Type B pancreatic cell (in vitro differentiated cells): ENCODE data around the gene SRRM5. TPM values are rescaled to one million over a fixed set of nuclear protein-coding genes. Genes with fewer than 3 reads are reported as not detected.
A peak's percentile ranks its signal among the peaks of the same experiment; 100 is the strongest.
"Not testable (repeated sequence)": the region's sequence is repeated elsewhere in the genome, so short reads cannot be mapped to it uniquely, and the experiment has no call there.

ENCODE experiments used
- DNase-seq: peaks from one replicate; pipeline ENCODE4 v3.0.0; 2021; ENCODE audit warnings: mixed read lengths; ENCODE audit not compliant: unreplicated experiment; ENCODE audit errors: extremely low spot score
- H3K27ac Mint-ChIP-seq: 2 replicates; pipeline ENCODE4 v1.8.0; 2021; ENCODE audit warnings: mild to moderate bottlenecking, mixed read lengths
- H3K27me3 Mint-ChIP-seq: 2 replicates; pipeline ENCODE4 v1.8.0; 2021; ENCODE audit warnings: mixed read lengths
- H3K36me3 Mint-ChIP-seq: 2 replicates; pipeline ENCODE4 v1.8.0; 2021; ENCODE audit warnings: mixed read lengths
- H3K4me1 Mint-ChIP-seq: one replicate; pipeline ENCODE4 v1.8.0; 2021; ENCODE audit warnings: mixed read lengths; ENCODE audit not compliant: unreplicated experiment
- H3K4me3 Mint-ChIP-seq: 2 replicates; pipeline ENCODE4 v1.8.0; 2021; ENCODE audit warnings: mild to moderate bottlenecking, mixed read lengths
- H3K9me3 Mint-ChIP-seq: 2 replicates; pipeline ENCODE4 v1.8.0; 2021; ENCODE audit warnings: mixed read lengths
- CTCF ChIP-seq: fragments of 200-600 bp; sonication (generic); conservative IDR thresholded peaks from 2 replicates; pipeline ENCODE4 v1.5.0; 2021; ENCODE audit warnings: antibody characterized with exemption, mild to moderate bottlenecking
- total RNA-seq: library from RNA; stranded (reverse); gene quantifications from 2 replicates; pipeline ENCODE4 v1.2.1, GENCODE V29; 2021; ENCODE audit warnings: low replicate concordance

The SRRM5 gene
- total RNA-seq, 1 donor from 2014 or later = 0.56 TPM

GRCh38 chr19:43586346-43586745, 25.5 kb upstream of the SRRM5 start:
- no peak for TF ChIP-seq CTCF
- H3K27ac Mint-ChIP-seq = no peak overlapping the region
- no peak for DNase-seq
- peaks cover 18% of the 10 kb centered on the region for H3K4me1 Mint-ChIP-seq
- no peaks in the 10 kb centered on the region for H3K9me3 Mint-ChIP-seq
- no peak overlapping the region for H3K4me3 Mint-ChIP-seq
- H3K27me3 Mint-ChIP-seq = no peaks in the 10 kb centered on the region
- H3K36me3 Mint-ChIP-seq = peaks cover 31% of the 10 kb centered on the region

GRCh38 chr19:43587029-43587428, 24.9 kb upstream of the SRRM5 start:
- peaks cover 31% of the 10 kb centered on the region for H3K36me3 Mint-ChIP-seq
- not testable (repeated sequence) for H3K27ac Mint-ChIP-seq, H3K4me3 Mint-ChIP-seq, DNase-seq, H3K9me3 Mint-ChIP-seq, H3K27me3 Mint-ChIP-seq
- H3K4me1 Mint-ChIP-seq = peaks cover 12% of the 10 kb centered on the region

GRCh38 chr19:43589277-43589676, 22.6 kb upstream of the SRRM5 start:
- H3K9me3 Mint-ChIP-seq = no peaks in the 10 kb centered on the region
- H3K27ac Mint-ChIP-seq = no peak overlapping the region
- peaks cover 37% of the 10 kb centered on the region for H3K36me3 Mint-ChIP-seq
- no peak overlapping the region for H3K4me3 Mint-ChIP-seq
- H3K4me1 Mint-ChIP-seq = peaks cover 14% of the 10 kb centered on the region
- TF ChIP-seq CTCF = no peak
- no peaks in the 10 kb centered on the region for H3K27me3 Mint-ChIP-seq
- no peak for DNase-seq

- no peak overlapping the region for H3K4me3 Mint-ChIP-seq
- H3K9me3 Mint-ChIP-seq = no peaks in the 10 kb centered on the region
- peaks cover 10% of the 10 kb centered on the region for H3K4me1 Mint-ChIP-seq
- no peaks in the 10 kb centered on the region for H3K27me3 Mint-ChIP-seq
- peaks cover 35% of the 10 kb centered on the region for H3K36me3 Mint-ChIP-seq
- no peak for DNase-seq
- no peak for TF ChIP-seq CTCF
- no peak overlapping the region for H3K27ac Mint-ChIP-seq
Measured at GRCh38 chr19:43589678-43590077, 22.2 kb upstream of the SRRM5 start.

- H3K27me3 Mint-ChIP-seq = peaks cover 2% of the 10 kb centered on the region
- H3K9me3 Mint-ChIP-seq = no peaks in the 10 kb centered on the region
- peaks cover 15% of the 10 kb centered on the region for H3K4me1 Mint-ChIP-seq
- TF ChIP-seq CTCF = no peak
- H3K36me3 Mint-ChIP-seq = peaks cover 25% of the 10 kb centered on the region
- DNase-seq = no peak
- no peak overlapping the region for H3K27ac Mint-ChIP-seq
- no peak overlapping the region for H3K4me3 Mint-ChIP-seq
Measured at GRCh38 chr19:43591904-43592772, 19.8 kb upstream of the SRRM5 start.

- H3K4me3 Mint-ChIP-seq = no peak overlapping the region
Measured at GRCh38 chr19:43592800-43593350, 19.0 kb upstream of the SRRM5 start.

More at GRCh38 chr19:43592800-43593350, 19.0 kb upstream of the SRRM5 start:
- DNase-seq = no peak
- H3K4me1 Mint-ChIP-seq = peaks cover 22% of the 10 kb centered on the region
- TF ChIP-seq CTCF = no peak
- H3K27ac Mint-ChIP-seq = peak overlapping the region; percentile 93
- H3K9me3 Mint-ChIP-seq = no peaks in the 10 kb centered on the region
- H3K27me3 Mint-ChIP-seq = peaks cover 2% of the 10 kb centered on the region
- H3K36me3 Mint-ChIP-seq = peaks cover 25% of the 10 kb centered on the region
